HepG2 (cell line): ENCODE measurements around the gene SOSTDC1. TPM values are rescaled to one million over a fixed set of nuclear protein-coding genes. Genes with fewer than 3 reads are reported as not detected.

Experiments
- HOXA5 ChIP-seq: sonication (generic); formaldehyde crosslinking; IDR thresholded peaks from 2 replicates; pipeline ENCODE4 v1.4.0; 2020; ENCODE audit warnings: missing genetic modification reagents
- LBX2 ChIP-seq: sonication (generic); formaldehyde crosslinking; IDR thresholded peaks from 2 replicates; pipeline ENCODE4 v1.5.0; 2020; ENCODE audit warnings: missing genetic modification reagents, mild to moderate bottlenecking, borderline replicate concordance
- LCORL ChIP-seq, 2 experiments: fragments of 450-650 bp in 1 of 2; sonication (generic) in 1 of 2; formaldehyde crosslinking in 1 of 2; IDR thresholded peaks; 2 replicates each; pipeline versions ENCODE4 v1.5.0 to v1.6.1; 2017 to 2020; ENCODE audit warnings: antibody characterized with exemption in 1 of 2, missing genetic modification reagents in 1 of 2
- SIX1 ChIP-seq: sonication (generic); formaldehyde crosslinking; IDR thresholded peaks from 2 replicates; pipeline ENCODE4 v1.4.0; 2020; ENCODE audit warnings: missing genetic modification reagents, borderline replicate concordance
- SMARCE1 ChIP-seq: fragments of 450-650 bp; IDR thresholded peaks from 2 replicates; pipeline ENCODE4 v1.6.1; 2017; ENCODE audit warnings: borderline replicate concordance
- TFAP4 ChIP-seq: sonication (generic); IDR thresholded peaks from 2 replicates; pipeline ENCODE4 v1.6.1; 2016; ENCODE audit warnings: low read depth, borderline replicate concordance
- ZHX1 ChIP-seq: sonication (generic); formaldehyde crosslinking; IDR thresholded peaks from 2 replicates; pipeline ENCODE4 v1.8.1; 2022; ENCODE audit warnings: low read depth, mild to moderate bottlenecking, missing genetic modification reagents
- ZNF101 ChIP-seq: sonication (generic); formaldehyde crosslinking; IDR thresholded peaks from 2 replicates; pipeline ENCODE4 v1.4.0; 2020; ENCODE audit warnings: mild to moderate bottlenecking, low read depth, missing genetic modification reagents, borderline replicate concordance
- ZNF143 ChIP-seq: sonication (generic); formaldehyde crosslinking; IDR thresholded peaks from 2 replicates; pipeline ENCODE4 v1.4.0; 2020; ENCODE audit warnings: missing genetic modification reagents
- ZNF263 ChIP-seq: sonication (generic); formaldehyde crosslinking; IDR thresholded peaks from 2 replicates; pipeline ENCODE4 v1.4.0; 2020; ENCODE audit warnings: missing genetic modification reagents
- ZNF496 ChIP-seq: sonication (generic); formaldehyde crosslinking; IDR thresholded peaks from 2 replicates; pipeline ENCODE4 v1.8.1; 2023; ENCODE audit warnings: mild to moderate bottlenecking, moderate library complexity, missing genetic modification reagents; ENCODE audit not compliant: insufficient replicate concordance
- ZNF567 ChIP-seq: sonication (generic); formaldehyde crosslinking; IDR thresholded peaks from 2 replicates; pipeline ENCODE4 v1.8.1; 2023; ENCODE audit warnings: mild to moderate bottlenecking, missing genetic modification reagents, borderline replicate concordance
- ZNF775 ChIP-seq: sonication (generic); formaldehyde crosslinking; IDR thresholded peaks from 2 replicates; pipeline ENCODE4 v1.4.0; 2020; ENCODE audit warnings: missing genetic modification reagents, mild to moderate bottlenecking, moderate library complexity, borderline replicate concordance
- polyA plus RNA-seq, 8 experiments: library from polyadenylated mRNA; depleted of rRNA in 3 of 8; stranded (reverse) in 7 of 8; unstranded in 1 of 8; fragments of >200 nt; fragmentation: Illumina TruSeq in 4 of 8; extraction: Trizol in 4 of 8; gene quantifications; 2 replicates each; pipeline versions ENCODE4 v1.2.1 to v1.2.3, GENCODE V29; 2011 to 2016; ENCODE audit warnings: low read depth in 4 of 8, missing spikeins in 1 of 8, mixed read lengths in 1 of 8; ENCODE audit not compliant: insufficient read depth in 1 of 8
- total RNA-seq, 5 experiments: library from RNA; depleted of rRNA; stranded (reverse); fragments of >200 nt; fragmentation: Illumina TruSeq; extraction: Trizol; gene quantifications; 2 replicates each; pipeline ENCODE4 v1.2.3, GENCODE V29; 2016; ENCODE audit warnings: low read depth in 1 of 5
- TF ChIP-seq, protein P1 (sequence below): sonication (generic); formaldehyde crosslinking; IDR thresholded peaks from 2 replicates; pipeline ENCODE4 v1.9.0; 2021; ENCODE audit warnings: missing genetic modification reagents, mild to moderate bottlenecking, borderline replicate concordance
- TF ChIP-seq, protein P2 (sequence below): sonication (generic); formaldehyde crosslinking; IDR thresholded peaks from 2 replicates; pipeline ENCODE4 v1.4.0; 2020; ENCODE audit warnings: missing genetic modification reagents
- TF ChIP-seq, protein P3 (sequence below): sonication (generic); formaldehyde crosslinking; IDR thresholded peaks from 2 replicates; pipeline ENCODE4 v1.9.0; 2021; ENCODE audit warnings: missing genetic modification reagents, mild to moderate bottlenecking, borderline replicate concordance
- TF ChIP-seq, protein P4 (sequence below): sonication (generic); formaldehyde crosslinking; IDR thresholded peaks from 2 replicates; pipeline ENCODE4 v1.4.0; 2020; ENCODE audit warnings: low read depth, mild to moderate bottlenecking, missing genetic modification reagents

SOSTDC1 gene
- total and polyA plus RNA-seq, 2 of the 13 experiments (the other 11 are each of a cell fraction or from before 2014, with no cell fraction given), result not detected

- TF ChIP-seq, protein P1, sequence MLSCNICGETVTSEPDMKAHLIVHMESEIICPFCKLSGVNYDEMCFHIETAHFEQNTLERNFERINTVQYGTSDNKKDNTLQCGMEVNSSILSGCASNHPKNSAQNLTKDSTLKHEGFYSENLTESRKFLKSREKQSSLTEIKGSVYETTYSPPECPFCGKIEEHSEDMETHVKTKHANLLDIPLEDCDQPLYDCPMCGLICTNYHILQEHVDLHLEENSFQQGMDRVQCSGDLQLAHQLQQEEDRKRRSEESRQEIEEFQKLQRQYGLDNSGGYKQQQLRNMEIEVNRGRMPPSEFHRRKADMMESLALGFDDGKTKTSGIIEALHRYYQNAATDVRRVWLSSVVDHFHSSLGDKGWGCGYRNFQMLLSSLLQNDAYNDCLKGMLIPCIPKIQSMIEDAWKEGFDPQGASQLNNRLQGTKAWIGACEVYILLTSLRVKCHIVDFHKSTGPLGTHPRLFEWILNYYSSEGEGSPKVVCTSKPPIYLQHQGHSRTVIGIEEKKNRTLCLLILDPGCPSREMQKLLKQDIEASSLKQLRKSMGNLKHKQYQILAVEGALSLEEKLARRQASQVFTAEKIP (CRISPR knock-in tag), result no peak
- peak; percentile 5; the same call in 1 of the 2 replicates for TF ChIP-seq ZNF143 (CRISPR knock-in tag)
- TF ChIP-seq LCORL (IDR thresholded peaks at IDR 0.05), result no peak
- TF ChIP-seq LCORL (CRISPR knock-in tag; IDR thresholded peaks at IDR 0.05), result peak; percentile 45; the same call in 1 of the 2 replicates
- no peak for TF ChIP-seq ZNF496
- TF ChIP-seq ZNF775 (CRISPR knock-in tag), result no peak
- TF ChIP-seq, protein P2, sequence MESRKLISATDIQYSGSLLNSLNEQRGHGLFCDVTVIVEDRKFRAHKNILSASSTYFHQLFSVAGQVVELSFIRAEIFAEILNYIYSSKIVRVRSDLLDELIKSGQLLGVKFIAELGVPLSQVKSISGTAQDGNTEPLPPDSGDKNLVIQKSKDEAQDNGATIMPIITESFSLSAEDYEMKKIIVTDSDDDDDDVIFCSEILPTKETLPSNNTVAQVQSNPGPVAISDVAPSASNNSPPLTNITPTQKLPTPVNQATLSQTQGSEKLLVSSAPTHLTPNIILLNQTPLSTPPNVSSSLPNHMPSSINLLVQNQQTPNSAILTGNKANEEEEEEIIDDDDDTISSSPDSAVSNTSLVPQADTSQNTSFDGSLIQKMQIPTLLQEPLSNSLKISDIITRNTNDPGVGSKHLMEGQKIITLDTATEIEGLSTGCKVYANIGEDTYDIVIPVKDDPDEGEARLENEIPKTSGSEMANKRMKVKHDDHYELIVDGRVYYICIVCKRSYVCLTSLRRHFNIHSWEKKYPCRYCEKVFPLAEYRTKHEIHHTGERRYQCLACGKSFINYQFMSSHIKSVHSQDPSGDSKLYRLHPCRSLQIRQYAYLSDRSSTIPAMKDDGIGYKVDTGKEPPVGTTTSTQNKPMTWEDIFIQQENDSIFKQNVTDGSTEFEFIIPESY (CRISPR knock-in tag), result no peak
- no peak for TF ChIP-seq ZNF101 (CRISPR knock-in tag)
- TF ChIP-seq ZNF567 (CRISPR knock-in tag), result 0 out of 2 replicates have a peak, but pooled peaks have one; percentile 37
- TF ChIP-seq SMARCE1, result no peak
- no peak for TF ChIP-seq ZHX1
- no peak for TF ChIP-seq ZNF263 (CRISPR knock-in tag)
- TF ChIP-seq TFAP4, result no peak
- no peak for TF ChIP-seq SIX1 (CRISPR knock-in tag)
- TF ChIP-seq LBX2 (CRISPR knock-in tag), result no peak
- TF ChIP-seq HOXA5 (CRISPR knock-in tag), result no peak
- TF ChIP-seq, protein P3, sequence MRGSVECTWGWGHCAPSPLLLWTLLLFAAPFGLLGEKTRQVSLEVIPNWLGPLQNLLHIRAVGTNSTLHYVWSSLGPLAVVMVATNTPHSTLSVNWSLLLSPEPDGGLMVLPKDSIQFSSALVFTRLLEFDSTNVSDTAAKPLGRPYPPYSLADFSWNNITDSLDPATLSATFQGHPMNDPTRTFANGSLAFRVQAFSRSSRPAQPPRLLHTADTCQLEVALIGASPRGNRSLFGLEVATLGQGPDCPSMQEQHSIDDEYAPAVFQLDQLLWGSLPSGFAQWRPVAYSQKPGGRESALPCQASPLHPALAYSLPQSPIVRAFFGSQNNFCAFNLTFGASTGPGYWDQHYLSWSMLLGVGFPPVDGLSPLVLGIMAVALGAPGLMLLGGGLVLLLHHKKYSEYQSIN, result no peak
- TF ChIP-seq, protein P4, sequence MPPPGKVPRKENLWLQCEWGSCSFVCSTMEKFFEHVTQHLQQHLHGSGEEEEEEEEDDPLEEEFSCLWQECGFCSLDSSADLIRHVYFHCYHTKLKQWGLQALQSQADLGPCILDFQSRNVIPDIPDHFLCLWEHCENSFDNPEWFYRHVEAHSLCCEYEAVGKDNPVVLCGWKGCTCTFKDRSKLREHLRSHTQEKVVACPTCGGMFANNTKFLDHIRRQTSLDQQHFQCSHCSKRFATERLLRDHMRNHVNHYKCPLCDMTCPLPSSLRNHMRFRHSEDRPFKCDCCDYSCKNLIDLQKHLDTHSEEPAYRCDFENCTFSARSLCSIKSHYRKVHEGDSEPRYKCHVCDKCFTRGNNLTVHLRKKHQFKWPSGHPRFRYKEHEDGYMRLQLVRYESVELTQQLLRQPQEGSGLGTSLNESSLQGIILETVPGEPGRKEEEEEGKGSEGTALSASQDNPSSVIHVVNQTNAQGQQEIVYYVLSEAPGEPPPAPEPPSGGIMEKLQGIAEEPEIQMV (CRISPR knock-in tag), result peak; percentile 7; the same call in 1 of the 2 replicates
Measured at GRCh38 chr7:16420649-16421332, 44.7 kb downstream of the SOSTDC1 start (continued).
